T-helper 1 cell (primary cell): ENCODE measurements around the gene DNTTIP2.
"Not testable (repeated sequence)": the region's sequence is repeated elsewhere in the genome, so short reads cannot be mapped to it uniquely, and the experiment has no call there.

ENCODE experiments used
- DNase-seq, 5 donors: peaks; one replicate each; pipeline ENCODE4 v3.0.0-alpha.2; 2012 to 2020

Gene DNTTIP2

DNA sequence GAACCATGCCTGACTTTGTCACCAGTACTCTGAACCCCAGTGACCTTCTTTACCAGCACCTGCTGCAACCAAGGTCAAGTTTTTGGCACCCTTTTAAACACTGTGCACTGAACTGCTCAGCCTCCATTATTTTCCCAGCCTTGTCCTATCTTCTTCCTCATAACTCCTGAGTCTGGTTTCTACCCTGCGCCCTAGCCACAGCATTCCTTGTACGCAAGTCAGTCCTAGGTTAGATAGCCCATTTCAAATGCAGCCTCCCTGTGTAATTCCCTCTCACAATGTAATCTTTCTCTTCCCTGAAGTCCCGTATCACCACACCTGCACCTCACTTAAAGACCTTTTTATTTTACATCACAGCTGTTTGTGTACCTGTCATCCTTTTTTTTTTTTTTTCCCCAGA lies 37.2 kb downstream of the DNTTIP2 start:
- no peak for DNase-seq

DNA sequence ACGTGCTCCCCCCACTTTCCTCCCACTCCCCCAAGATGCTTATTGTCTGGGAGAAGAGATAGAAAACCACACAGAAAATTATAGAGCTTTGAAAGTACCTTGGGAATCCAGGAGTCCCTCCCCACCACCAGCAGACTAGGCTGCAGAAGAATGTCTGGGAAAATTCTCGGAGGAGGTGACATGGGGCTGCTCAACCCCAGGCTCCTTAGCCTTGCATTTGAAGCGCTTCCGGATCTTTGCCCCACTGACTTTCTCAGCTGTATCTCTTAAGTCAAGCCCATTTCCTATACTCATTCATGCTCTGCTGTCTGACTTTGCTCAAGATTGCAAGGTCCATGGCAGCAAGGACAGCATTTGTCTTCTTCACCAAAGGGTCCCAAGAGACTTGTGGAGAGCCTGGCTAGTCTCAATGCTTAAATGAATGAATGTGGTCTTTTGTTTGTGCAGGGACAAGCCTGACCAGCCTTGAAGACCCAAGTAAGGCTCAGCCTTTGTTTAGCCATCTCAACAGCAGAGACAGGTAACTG lies 38.0 kb downstream of the DNTTIP2 start:
- DNase-seq = no peak

- no peak for DNase-seq
Observed at GRCh38 chr1:93839753-93840152, 39.3 kb downstream of the DNTTIP2 start.

GRCh38 chr1:93839307-93839706 lies 39.7 kb downstream of the DNTTIP2 start:
- DNase-seq = no peak

DNA sequence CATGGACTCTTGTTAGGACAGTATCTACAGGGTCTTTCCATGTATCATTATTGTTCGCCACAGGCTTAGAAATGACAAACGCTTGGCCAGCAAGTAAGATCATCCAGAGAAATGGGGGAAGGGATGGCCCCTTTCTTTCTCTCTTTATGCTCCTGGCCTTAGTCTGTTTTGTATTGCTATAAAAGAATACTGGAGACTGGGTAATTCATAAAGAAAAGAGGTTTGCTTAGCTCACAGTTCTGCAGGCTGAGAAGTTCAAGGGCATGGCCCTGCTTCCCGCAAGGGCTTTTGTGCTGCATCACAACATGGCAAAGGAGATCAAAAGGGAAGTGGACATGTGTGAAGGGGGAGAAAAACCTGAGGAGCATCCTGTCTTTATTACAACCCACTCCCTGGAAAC lies 41.0 kb downstream of the DNTTIP2 start:
- no peak for DNase-seq

DNA sequence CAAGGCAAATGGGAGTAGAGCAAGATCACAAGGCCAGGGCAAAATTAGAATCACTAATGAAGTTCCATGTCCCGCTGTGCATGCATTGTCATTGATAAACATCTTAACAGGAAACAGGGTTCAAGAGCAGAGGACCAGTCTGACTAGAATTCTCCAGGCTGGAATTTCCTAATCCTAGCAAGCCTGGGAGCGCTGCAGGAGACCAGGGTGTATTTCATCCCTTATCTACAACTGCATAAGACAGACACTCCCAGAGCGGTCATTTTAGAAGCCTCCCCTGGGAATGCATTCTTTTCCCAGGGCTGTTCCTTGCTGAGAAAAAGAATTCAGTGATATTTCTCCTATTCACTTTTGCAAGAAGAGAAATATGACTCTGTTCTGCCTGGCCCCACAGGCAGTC lies 45.7 kb downstream of the DNTTIP2 start:
- DNase-seq = not testable (repeated sequence)

DNA sequence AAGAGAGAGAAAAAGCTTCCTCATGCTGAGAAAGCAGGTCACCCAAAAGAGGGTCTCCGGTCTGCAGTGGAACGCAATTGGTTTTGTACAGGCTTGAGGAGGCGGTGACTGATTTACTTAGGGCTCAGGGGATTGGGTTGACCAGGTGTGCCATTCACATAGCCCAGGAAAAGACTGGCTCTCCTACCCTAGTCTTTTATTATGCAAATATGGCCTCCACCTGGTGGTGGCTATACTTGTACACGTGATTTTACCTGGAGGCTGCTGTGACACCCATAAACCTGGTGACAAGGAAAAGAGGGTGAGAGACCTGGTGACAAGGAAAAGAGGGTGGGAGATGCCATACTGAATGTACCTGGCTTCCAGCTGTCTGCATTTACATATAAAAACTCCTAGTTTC lies 49.9 kb downstream of the DNTTIP2 start:
- no peak for DNase-seq

DNA sequence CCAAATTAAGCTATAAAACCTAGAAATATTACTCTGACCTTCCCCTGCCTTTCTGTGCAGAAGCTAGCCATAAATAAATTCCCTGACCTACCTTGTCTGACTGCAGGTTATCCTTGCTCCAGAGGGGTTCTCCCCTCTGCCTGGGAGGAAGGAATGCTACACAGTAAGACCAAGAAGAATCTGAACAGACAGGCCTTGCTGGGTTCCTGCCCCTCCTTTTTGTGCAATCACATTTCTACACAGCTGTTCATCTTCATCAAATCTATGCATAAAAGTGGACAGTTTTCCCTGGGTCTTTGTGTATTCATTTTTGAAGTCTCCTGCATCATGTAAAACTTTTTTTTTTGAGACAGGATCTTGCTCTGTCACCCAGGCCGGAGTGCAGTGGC lies 50.6 kb downstream of the DNTTIP2 start:
- no peak for DNase-seq

- no peak for DNase-seq
Observed at GRCh38 chr1:93827633-93828366, 51.2 kb downstream of the DNTTIP2 start.

- no peak for DNase-seq
Observed at GRCh38 chr1:93827128-93827527, 51.9 kb downstream of the DNTTIP2 start.

- DNase-seq = no peak
Observed at GRCh38 chr1:93824834-93825233, 54.2 kb downstream of the DNTTIP2 start.

DNA sequence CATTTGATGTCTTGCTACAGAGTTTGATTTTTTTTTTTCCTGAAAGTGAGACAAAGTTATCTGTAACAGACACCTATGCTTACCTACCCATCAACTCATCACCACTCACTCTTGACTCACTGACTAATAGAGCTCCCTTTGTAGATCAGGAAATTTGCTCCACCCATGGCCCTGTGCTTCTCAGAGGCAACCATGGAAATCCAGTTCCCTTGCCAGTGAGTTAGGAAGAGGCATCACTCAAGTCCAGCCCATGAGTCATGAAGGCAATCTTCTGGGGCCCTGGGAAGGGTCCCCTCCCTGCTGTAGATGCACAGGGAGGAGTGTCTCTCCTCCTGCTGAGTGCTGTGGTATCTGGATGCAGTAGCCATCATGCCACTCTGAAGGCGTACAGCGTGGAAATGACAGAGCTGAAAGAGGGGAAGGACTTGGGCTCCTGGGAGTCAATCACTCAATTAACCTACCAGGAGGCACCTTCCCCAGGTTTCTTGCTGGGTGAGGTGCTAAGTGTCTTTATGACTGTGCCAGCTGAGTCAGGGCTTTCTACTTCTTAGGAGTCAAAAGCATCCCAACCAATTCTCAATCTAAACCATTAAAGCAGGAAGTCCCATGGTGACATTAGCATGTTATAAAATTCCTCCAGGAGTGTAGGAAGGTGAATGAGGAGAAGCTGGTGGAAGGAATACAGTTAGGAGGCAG lies 56.1 kb downstream of the DNTTIP2 start:
- DNase-seq = no peak

- DNase-seq = no peak
Observed at GRCh38 chr1:93821423-93822144, 57.4 kb downstream of the DNTTIP2 start.

DNA sequence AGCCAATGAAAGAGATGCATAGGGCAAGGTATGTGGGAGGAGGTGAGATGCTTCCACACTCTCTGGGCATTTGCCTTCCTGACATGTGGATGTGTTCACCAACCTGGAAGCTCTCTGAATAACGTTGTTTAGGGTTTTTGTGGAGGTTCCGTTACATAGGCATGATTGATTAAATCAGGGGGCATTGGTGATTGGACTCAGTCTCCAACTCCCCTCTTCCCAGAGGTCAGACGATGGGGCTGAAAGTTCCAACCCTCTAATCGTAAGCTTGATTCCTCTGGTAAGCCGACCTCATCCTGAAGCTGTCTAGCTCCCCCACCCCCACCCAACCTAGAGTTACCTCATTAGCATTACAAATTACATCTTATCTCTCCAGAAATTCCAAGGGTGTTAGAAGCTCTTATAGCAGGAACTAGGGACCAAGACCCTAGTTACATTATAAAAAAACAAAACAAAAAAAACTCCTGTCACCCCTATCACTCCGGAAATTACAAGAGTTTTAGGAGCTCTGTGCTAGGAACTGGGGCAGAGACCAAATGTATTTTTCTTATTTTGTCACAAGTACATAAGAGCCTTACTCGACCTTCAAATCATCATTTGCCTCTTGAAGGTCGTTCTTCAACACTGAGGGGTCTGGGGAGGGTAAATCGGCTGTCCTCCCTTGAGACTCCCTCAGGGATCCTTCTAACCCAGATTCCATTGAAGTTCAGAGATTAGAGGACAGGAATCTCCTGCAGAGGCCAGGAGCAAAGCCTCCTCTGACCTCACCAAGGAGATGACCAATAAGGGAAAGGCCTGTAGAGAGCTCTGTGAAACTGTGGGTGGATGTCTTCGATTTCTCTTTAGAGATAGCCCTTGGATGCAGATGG lies 58.2 kb downstream of the DNTTIP2 start:
- DNase-seq = no peak

- no peak for DNase-seq
Observed at GRCh38 chr1:93818570-93818959, 60.4 kb downstream of the DNTTIP2 start.

DNA sequence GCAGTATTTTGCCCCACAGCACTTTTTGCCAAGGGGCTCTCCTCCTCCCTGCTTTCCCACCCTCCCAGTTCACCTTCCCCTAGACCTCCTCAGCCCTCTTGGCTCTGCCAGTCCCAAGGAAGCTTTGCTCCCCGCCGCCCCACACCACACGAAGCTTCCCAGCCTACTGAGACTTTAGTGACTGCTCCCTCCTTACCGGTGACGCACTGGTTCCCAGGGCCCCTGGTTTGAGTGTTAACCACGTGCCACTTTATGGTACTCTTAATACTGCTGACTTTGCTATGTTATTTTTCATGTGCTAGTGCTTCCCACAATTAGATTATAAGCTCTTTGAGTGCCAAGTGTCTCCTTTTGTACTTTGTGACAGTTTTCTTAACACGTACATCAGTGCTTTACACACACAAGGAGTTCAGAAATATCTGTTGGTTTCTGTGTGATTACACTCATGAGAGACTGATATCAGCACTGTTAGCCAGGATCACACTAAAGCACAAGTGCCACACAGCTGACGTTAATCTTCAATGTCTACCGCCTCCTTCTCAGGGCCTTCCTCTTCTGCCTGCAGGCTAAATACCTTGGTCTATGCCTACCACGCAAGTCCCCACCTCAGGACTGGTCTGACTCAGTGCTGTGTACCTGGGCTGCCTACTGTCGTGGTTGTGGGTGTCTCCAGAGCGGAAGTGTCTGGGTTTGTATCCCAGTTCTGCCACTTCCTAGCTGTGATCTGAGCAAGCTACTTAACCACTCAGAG lies 61.0 kb downstream of the DNTTIP2 start:
- DNase-seq = peak in 3 of 5 donors; percentile 3 to 34 (median 13)

DNA sequence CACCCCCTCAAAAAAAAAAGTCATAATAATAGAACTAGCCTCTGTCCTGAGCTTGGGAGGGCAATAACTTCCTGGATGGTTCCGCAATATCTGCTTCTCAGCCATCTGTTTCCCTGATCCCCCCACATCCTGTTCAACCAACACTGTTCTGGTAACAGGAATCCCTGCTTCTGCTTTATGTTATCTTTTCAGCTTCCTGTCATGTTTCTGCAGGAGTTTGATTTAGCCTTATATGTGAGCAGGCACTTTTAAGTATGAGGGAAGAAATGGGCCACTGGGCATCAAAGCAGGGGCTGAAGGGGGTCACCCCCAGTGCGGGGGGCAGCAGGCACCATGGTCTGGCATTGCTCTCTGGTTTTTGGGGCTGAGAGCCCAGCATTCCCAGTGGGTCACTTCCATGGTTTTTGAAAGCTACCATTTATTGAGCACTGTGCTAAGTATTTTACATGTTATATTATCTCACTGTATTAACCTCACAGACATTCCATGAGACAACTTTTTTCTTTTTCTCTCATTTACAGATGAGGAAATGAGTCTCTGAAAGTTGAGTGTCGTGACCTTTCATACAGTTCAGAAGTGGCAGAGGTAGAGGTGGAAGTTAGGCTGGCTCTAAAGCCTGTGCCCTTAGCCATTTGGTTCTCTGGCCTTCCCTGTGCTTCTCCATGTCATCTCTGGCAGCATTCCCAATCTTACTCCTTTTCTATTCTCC lies 61.9 kb downstream of the DNTTIP2 start:
- no peak for DNase-seq
